HG02763 (cell line): ENCODE results near the gene C1QA.

Source experiments
- ATAC-seq: cut with Tn5 transposase; IDR thresholded peaks from one replicate; pipeline ENCODE4 v1.9.1; 2021; ENCODE audit warnings: mild to moderate bottlenecking, moderate library complexity; ENCODE audit not compliant: unreplicated experiment

C1QA gene

GRCh38 chr1:22612671-22613571 is 23.5 kb upstream of the C1QA start:
- no peak for ATAC-seq

DNA sequence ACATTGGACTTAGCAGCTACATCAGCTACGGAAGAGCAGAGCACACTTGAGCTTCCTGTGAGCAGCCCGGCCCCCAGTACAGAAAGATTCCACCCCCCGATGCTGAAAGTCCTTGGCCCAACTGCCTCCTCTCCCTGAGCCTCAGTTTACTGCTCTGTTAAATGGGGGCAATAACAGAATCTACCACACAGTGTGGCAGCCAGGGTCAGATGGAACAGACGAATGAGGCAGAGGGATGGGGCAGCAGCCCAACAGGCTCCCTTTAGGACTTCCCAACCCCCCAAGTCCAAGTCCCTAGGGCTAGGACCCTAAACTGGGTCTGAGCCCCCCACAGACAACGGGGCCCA is 22.9 kb upstream of the C1QA start:
- no peak for ATAC-seq

DNA sequence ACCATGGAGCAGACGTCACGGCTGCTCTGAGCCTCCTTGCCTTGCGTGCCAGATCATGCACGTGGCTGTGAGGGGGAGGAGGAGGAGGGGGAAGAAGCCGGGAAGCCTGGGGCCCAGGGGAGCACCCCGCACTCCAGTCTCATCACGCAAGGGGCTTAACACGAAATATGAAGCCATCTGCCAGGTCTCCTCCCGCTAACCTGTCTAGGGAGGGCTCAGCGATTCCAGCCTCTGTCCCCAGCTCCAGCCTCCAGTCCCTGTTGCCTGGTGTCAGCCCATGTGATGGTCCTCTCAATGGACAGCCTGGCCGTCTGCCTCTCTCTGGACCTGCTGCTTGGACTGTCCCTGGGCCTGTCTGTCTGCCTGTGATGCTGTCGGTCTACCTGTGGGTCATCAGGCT is 22.5 kb upstream of the C1QA start:
- ATAC-seq = no peak

DNA sequence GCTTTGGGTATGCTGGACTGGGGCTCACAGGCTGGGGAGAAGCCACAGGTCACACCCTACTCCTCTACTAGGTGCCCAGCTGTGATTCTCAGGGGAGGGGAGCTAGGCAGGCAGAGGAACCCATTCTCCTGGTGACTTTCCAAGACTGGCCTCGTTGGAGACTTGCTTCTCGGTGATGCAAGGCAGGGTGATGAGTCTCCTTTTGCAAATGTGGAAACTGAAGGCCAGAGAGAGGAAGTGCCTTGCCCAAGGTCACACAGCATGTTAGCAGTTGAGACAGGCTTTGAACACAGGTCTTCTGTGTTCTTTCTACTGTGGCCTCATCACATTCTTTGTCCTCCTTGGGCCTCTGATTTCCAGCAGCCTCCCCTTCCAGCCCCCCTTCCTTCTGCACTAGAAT is 20.5 kb upstream of the C1QA start:
- no peak for ATAC-seq

GRCh38 chr1:22616571-22616970 is 19.9 kb upstream of the C1QA start:
- ATAC-seq = no peak

DNA sequence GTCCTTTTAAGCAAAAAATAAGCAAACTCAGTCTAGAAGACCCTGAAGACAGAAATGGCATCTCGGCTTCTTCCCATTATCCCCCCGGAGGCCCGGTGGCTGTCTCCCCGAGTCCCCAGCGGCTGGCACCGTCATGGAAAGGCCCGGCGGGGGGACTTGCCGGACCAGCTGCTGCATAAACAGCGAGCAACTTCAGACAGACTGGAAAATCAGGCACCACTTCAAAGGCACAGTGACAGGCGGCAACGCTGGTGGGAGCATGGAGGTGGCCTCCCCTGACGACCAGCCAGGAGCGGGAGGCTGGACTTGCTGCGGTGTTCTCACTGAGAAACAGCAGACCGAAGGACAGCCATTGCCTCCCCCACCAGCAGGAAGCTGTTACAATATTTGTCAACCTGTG is 18.4 kb upstream of the C1QA start:
- no peak for ATAC-seq

DNA sequence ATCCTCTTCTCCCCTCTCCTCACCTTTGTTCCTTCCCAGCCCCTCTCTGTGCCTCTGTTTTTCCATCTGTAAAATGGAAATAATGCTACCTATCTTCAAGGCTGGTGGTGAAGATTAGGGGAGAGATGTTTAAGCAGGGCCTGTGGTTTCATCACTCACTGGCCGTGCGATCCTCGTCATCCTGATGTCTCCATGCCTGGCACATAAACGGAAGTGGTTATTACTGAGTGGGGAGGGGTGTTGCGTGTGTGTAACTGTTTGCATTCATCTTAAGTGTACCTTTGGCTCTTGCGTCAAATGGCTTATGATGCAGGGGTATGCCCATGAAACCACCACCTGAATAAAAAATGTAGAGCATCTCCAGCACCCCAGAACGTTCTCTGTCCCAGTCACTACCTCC is 17.2 kb upstream of the C1QA start:
- no peak for ATAC-seq

DNA sequence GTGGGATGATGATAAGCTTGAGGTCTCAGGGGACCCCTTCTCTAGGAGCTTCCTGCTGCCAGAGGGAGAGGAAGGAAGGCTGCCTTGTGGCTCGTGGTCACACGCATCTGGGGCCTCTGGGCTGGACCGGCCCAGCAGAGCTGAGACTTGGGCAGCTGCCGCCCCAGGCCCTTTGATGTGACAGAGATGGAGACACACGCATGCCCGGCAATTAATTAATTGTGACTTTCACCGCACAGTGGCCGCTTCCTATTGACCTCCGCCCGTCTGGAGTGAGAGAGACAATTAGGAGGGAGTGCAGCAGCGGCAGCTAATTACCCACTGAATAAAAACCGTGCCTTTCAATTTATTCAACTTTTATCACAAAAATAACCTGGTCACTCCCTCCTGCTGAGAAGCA is 16.6 kb upstream of the C1QA start:
- ATAC-seq = no peak

DNA sequence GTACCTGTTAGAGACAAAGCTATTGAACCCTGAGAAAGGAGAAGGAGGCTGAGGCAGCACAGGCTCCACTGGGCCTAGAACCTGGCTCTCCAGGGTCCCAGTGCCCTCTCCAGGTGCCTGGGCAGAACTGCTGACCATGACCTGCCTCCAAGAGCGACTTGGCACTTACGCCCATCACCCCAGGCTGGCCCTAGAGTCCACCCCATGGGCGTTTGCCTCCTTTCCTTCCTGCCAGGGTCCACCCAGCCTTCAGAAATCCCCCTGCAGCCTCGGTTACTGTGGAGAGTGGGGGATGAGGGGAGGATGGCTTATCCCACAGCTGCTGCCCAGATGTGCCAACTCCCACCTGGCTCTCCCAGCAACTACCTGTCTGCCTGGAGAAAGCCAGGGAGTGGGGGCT is 14.7 kb upstream of the C1QA start:
- ATAC-seq = no peak

- no peak for ATAC-seq
Observed at GRCh38 chr1:22625262-22625925, 11.0 kb upstream of the C1QA start.

DNA sequence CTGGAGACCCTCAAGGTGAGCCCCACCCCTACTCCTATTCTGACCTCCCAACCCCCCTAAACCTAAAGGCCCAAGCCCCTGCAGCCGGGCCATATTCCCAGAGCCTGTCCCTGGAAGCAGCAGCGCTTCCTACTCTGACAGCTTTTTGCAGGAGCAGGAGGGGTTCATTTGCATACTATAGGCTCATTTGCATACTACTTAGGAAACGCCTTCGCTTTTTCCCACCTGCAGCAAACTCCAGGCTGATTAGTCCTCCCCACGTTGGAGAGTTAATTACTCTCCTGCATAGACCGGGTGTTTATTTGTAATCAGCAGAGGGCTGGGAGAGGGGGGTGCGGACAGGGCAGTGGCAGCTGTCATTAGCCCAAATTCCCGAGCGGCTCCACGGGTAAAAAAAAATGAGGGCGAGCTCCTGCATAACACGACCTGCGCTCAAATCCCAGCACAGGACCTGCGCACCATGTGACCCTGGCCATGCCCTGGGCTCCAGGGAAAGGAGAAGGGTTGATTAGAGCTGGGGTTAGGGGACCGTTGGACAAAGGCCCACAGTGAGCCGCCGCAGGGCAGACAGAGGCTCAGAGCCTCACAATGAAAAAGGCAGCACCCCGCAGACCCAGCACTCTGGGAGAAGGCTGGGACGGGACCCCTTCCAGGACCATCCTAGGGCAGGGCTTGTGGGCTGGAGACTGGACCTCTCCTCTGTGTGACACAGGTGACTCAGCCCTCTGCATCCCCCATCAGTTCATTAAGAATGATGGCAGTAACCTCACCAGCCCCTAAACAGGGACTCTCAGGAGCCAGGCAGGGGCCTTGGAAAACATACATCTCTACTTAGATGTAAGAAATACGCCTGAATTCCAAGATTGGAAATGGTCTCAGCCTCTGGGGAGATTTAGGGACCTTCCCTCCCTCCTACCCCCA is 9.9 kb upstream of the C1QA start:
- ATAC-seq = no peak

DNA sequence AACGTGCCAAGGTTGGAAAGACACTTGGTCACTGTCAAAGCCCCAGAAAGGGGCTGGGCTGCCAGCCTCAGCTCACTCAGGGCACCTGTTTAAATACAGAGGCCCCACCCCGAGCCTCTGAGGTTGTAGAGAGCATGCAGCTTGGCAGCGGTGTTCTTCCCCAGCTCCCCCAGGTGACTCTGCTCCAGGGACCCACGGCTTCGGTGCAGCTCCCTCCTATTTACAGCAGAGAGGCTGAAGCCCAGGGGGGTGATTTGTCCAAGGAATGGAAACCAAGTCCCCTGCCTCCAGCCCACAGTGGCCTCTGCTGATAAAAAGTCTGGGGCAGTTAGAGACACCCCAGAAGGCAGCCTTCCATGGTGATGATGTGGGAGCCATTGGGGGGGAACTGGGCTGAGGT is 9.1 kb upstream of the C1QA start:
- no peak for ATAC-seq

DNA sequence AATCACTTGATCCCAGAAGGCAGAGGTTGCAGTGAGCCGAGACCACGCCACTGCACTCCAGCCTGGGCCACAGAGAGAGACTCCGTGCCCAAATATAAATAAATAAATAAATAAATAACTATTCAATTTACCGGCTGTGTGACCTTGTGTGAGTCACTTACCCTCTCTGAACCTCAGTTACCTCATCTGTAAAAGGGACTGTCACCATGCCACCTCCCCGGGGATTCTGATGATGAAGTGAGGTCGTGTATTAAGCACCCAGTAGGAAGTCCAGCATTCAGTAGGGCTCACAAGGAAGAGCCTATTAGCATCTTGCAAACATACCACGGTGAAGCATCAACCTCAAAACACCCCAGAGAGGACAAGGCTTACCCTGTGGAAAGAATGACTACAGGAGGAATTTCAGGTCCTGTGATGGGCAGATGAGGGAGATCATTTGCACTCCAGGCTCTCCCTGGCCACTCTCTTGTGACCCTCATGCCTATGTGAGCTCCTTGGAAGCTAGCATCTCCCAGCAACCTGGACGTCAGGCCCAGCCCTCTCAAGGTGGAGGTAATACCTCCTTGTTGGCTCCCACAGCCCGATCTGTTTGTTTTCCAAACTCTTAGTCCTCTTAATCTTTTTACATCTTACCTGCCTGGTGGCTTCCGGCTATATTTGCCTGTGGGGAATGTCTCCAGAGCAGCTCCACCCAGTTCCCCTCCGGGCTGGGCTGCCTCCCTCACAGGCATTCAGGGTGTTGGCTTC is 7.6 kb upstream of the C1QA start:
- no peak for ATAC-seq

DNA sequence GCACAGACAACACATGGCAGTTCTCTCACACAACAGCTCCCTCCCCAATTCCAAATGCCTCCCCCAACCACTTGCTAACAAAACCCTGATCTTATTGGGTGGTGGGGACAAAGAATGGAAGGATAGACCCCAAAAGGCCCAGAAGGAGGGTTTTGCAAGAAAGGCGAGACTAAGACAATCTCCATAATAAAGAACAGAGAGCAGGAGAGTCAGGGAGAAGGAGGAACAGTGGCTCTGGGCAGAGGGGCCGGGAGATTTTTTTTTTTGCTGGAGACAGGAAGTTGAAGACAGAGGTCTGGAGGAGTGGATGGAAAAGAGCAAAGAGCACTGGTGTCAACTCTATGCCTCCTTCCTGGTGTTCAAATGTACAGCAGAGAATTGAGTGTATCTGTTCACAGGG is 6.5 kb upstream of the C1QA start:
- no peak for ATAC-seq

- no peak for ATAC-seq
Observed at GRCh38 chr1:22633697-22634463, 2.5 kb upstream of the C1QA start.

GRCh38 chr1:22635436-22635835 is 992 bp upstream of the C1QA start:
- ATAC-seq = no peak

- no peak for ATAC-seq
Observed at GRCh38 chr1:22636927-22637326, 499 bp downstream of the C1QA start.

GRCh38 chr1:22637907-22638445 is 1.5 kb downstream of the C1QA start:
- ATAC-seq = no peak

- ATAC-seq = no peak
Observed at GRCh38 chr1:22638476-22639234, 2.2 kb downstream of the C1QA start.
